Left ventricle myocardium inferior (tissue), 1 donor: ENCODE measurements around the gene DEPP1. TPM values are rescaled to one million over a fixed set of nuclear protein-coding genes. Genes with fewer than 3 reads are reported as not detected.
A peak's percentile ranks its signal among the peaks of the same experiment; 100 is the strongest.

ENCODE experiments used
- DNase-seq: peaks from one replicate; pipeline ENCODE4 v3.0.0-alpha.2; 2020
- H3K27ac ChIP-seq: fragments of 200-600 bp; replicated peaks from 2 replicates; pipeline ENCODE4 v1.8.0; 2021
- H3K27me3 ChIP-seq: fragments of 200-600 bp; 2 replicates; pipeline ENCODE4 v1.8.0; 2021; ENCODE audit warnings: low read depth
- H3K36me3 ChIP-seq: fragments of 200-600 bp; 2 replicates; pipeline ENCODE4 v1.8.0; 2021
- H3K4me1 ChIP-seq: fragments of 200-600 bp; 2 replicates; pipeline ENCODE4 v1.8.0; 2021
- H3K4me3 ChIP-seq: fragments of 200-600 bp; 2 replicates; pipeline ENCODE4 v1.8.0; 2021; ENCODE audit warnings: mild to moderate bottlenecking, moderate library complexity
- H3K9me3 ChIP-seq: fragments of 200-600 bp; replicated peaks from 2 replicates; pipeline ENCODE4 v1.8.0; 2021
- CTCF ChIP-seq: fragments of 200-600 bp; IDR thresholded peaks from 2 replicates; pipeline ENCODE4 v1.8.0; 2021; ENCODE audit warnings: antibody characterized with exemption, mild to moderate bottlenecking, borderline replicate concordance
- intact Hi-C: fragments of 100-400 bp; cut with micrococcal nuclease; formaldehyde crosslinking; loops from one replicate; pipeline ENCODE4 v1.11.0; 2022
- total RNA-seq: library from RNA; stranded (reverse); fragmentation: NEBNext Ultra II Directional; extraction: Animal tissue kit (Norgen Biotek cat#: 25700); gene quantifications from one replicate; pipeline ENCODE4 v1.2.1, GENCODE V29; 2021
- donor health status: DM: no; HTN: yes; CAD: no; lungs with severe emphysema.

Gene DEPP1
- total RNA-seq, 1 donor from 2014 or later, result 27.5 TPM

- H3K9me3 ChIP-seq, result no peaks in the 10 kb centered on the region
- H3K4me1 ChIP-seq, result peaks cover 85% of the 10 kb centered on the region
- H3K27me3 ChIP-seq, result no peaks in the 10 kb centered on the region
- DNase-seq, result no peak
- peak overlapping the region; percentile 96 for H3K27ac ChIP-seq
- intact Hi-C loops, result no loop called here
- peaks cover 58% of the 10 kb centered on the region for H3K36me3 ChIP-seq
- H3K4me3 ChIP-seq, result no peak overlapping the region
- no peak for TF ChIP-seq CTCF
Observed at GRCh38 chr10:44983895-44984278, 5.3 kb upstream of the DEPP1 start.

- Histone ChIP-seq H3K36me3 (peaks cover 54% of the 10 kb centered on the region), H3K27ac (peak overlapping the region; percentile 96), H3K4me3 (no peak overlapping the region), H3K9me3 (no peaks in the 10 kb centered on the region), H3K4me1 (peaks cover 91% of the 10 kb centered on the region), H3K27me3 (no peaks in the 10 kb centered on the region)
- intact Hi-C loops, result no loop called here
- no peak for TF ChIP-seq CTCF
- DNase-seq, result no peak
Observed at GRCh38 chr10:44983066-44983894, 4.7 kb upstream of the DEPP1 start.

- peaks cover 99% of the 10 kb centered on the region for H3K4me1 ChIP-seq
- intact Hi-C loops, result no loop called here
- TF ChIP-seq CTCF, result no peak
- H3K27me3 ChIP-seq, result no peaks in the 10 kb centered on the region
- DNase-seq, result no peak
- peaks cover 55% of the 10 kb centered on the region for H3K36me3 ChIP-seq
- H3K27ac ChIP-seq, result peak overlapping the region; percentile 96
- H3K4me3 ChIP-seq, result peak overlapping the region; percentile 24
- no peaks in the 10 kb centered on the region for H3K9me3 ChIP-seq
Observed at GRCh38 chr10:44982496-44982895, 3.9 kb upstream of the DEPP1 start.

GRCh38 chr10:44982114-44982460, 3.5 kb upstream of the DEPP1 start:
- peak overlapping the region; percentile 24 for H3K4me3 ChIP-seq
- peaks cover 56% of the 10 kb centered on the region for H3K36me3 ChIP-seq
- H3K27me3 ChIP-seq, result no peaks in the 10 kb centered on the region
- no peaks in the 10 kb centered on the region for H3K9me3 ChIP-seq
- peak overlapping the region; percentile 96 for H3K27ac ChIP-seq
- TF ChIP-seq CTCF, result no peak
- DNase-seq, result peak; percentile 69
- peaks cover 100% of the 10 kb centered on the region for H3K4me1 ChIP-seq
- intact Hi-C loops, result no loop called here

GRCh38 chr10:44981172-44982113, 2.8 kb upstream of the DEPP1 start:
- intact Hi-C loops, result no loop called here

More at GRCh38 chr10:44981172-44982113, 2.8 kb upstream of the DEPP1 start:
- peaks cover 100% of the 10 kb centered on the region for H3K4me1 ChIP-seq
- peak overlapping the region; percentile 24 for H3K4me3 ChIP-seq
- no peak for TF ChIP-seq CTCF
- H3K9me3 ChIP-seq, result no peaks in the 10 kb centered on the region
- no peaks in the 10 kb centered on the region for H3K27me3 ChIP-seq
- no peak for DNase-seq
- peak overlapping the region; percentile 96 for H3K27ac ChIP-seq
- peaks cover 56% of the 10 kb centered on the region for H3K36me3 ChIP-seq
